ENCODE results near the gene DMAP1.

Gene DMAP1

GRCh38 chr1:44256762-44257554 lies 43.7 kb downstream of the DMAP1 start:
- no peak for DNase-seq

DNA sequence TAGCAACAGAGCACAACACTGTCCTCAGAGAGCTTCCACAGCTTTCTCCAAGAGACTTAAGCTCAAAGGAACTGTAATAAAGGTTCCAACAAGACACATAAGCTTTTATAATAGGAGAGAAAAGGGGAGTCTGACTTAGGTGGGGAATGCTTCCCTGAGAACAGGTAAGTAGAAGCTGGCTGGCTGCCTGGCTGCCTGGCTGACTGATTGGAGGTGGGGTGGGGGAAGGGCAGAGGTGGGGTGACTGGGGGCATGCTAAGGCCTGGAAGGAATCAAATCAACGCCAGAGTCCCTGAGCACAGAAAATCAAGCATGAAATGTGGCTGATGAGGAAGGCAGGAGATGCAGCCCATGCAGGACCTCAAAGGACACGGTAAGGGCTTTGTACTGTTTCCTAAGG lies 45.8 kb downstream of the DMAP1 start:
- no peak for DNase-seq

DNA sequence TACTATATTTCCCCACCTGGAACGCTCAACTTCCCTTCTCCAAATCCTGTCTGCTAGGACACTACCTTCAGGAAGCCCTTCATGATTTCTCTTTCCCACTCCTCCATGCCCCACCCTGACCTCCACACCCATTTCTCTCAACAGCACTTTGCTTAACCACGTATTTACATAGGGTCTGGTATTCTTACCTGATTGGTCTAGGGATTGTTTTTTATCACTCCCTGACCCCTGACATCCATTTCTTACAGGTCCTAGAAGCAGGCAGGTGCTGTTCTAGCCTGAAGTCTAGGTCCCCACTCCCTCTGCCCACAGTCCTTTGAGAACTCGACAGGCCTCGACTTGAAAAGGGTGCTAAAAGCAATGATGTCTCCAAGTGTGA lies 47.5 kb downstream of the DMAP1 start:
- DNase-seq, result no peak

- DNase-seq, result no peak
These were observed 48.0 kb downstream of the DMAP1 start for GRCh38 chr1:44261171-44261817.

DNA sequence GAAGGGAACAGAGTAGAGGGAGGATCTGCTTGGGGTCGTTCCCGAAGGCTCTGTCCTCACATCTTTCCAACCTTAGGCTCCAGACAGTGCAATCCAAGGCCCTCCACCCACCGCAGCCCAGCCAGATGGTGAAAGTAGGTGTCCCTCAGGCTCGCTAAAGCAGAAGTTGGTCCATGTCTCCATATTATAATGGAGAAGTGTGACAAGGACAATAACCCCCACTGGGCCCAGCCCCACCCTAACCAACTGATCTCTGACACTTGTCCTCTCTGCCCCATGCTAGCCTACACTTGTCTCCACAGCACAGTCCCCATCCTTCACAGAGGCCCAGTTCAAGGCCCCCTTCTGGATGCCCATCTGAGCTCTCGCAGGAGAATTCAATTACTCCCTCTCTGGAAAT lies 48.7 kb downstream of the DMAP1 start:
- no peak for DNase-seq

GRCh38 chr1:44262414-44262813 lies 49.1 kb downstream of the DMAP1 start:
- no peak for DNase-seq

DNA sequence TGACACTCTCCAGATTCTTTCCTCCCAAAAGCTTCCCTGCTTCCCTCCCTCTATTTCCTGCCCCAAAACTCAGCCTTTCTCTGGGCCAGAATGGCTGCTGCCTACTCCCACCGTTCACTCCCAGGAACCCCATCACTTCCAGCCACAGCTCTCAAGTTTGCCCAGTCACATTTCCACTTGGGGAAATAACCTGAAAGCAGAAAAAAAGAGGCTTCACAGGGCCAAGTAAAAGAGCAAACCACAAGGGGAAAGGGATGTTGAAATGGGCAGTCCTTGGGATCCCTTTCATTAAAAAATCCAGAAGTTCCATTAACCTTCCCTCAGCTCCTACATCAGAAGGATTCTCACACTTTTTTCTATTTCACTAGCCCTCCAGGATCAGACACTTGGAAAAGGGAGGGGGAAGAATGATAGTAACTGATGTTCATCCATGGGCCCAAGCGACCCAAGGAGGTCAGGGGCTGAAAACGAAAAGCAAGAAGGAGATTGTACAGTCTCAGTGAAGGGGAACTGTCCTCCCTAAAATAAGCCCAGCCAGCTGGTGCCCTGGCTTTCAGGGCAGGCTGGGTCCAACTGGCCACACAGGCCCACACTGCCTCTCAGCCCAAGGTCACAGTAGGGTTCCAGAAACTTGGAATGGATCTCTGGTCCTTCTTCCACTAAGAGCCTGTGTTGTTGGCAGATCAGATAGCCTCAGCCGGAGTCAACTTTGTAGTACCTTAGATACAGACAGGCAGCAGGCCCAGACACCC lies 49.7 kb downstream of the DMAP1 start:
- DNase-seq, result no peak

DNA sequence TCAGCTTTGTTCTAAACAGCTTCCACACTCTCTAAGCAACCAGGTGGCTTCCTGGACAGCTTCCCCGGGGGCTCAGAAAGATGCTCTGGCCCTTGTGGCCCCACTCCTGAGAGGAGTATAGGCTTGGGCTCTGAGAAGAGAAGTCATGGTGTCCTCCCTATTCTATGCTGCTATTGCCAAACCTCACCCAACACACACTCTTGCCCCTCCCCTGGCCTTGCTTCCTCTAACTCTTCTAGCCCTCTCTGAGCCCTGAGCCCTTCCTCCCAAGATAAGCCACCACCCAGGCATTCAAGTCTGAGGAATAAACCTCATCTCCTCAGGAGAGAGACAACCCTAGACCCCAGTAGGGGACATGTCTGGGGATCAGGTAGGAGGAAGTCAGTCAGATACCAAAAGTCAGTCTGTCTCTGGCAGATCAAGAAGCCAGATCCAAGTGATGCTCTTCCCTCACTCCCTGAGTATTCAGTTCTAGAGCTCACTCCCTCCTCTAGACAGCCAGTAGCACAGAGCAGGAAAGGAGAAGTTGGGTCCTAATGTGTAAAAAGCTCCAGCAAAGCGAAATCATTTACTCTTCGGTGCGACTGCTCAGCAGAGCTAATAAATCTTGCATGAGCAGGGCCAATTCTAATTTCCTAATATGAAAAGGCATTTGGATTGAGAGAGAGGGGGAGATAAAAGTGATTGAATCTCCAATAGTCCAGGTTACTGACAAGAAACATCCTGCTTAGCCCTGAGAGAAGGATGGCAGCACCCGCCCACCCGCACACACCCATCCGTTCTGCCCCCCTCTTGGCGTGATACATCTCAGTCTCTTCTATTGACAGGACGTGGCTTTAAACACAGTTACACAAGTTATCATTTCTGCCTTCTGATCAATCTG lies 50.5 kb downstream of the DMAP1 start:
- no peak for DNase-seq

DNA sequence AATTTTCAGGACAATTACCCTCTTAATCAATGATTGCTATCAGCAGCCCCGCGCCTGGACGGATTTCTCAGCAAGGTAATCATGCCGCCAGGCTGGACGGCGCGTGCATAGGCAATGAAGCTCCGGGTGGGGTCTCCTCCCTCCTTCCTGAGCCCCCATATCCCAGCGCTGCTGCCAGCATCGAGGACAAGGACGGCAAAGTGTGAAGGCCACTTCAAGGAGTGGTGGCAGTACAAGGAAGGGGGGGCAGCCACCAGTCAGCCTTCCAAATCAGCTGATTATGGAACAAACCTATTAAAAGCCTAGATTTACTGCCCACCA lies 51.1 kb downstream of the DMAP1 start:
- no peak for DNase-seq

GRCh38 chr1:44265656-44266358 lies 52.5 kb downstream of the DMAP1 start:
- DNase-seq, result no peak

DNA sequence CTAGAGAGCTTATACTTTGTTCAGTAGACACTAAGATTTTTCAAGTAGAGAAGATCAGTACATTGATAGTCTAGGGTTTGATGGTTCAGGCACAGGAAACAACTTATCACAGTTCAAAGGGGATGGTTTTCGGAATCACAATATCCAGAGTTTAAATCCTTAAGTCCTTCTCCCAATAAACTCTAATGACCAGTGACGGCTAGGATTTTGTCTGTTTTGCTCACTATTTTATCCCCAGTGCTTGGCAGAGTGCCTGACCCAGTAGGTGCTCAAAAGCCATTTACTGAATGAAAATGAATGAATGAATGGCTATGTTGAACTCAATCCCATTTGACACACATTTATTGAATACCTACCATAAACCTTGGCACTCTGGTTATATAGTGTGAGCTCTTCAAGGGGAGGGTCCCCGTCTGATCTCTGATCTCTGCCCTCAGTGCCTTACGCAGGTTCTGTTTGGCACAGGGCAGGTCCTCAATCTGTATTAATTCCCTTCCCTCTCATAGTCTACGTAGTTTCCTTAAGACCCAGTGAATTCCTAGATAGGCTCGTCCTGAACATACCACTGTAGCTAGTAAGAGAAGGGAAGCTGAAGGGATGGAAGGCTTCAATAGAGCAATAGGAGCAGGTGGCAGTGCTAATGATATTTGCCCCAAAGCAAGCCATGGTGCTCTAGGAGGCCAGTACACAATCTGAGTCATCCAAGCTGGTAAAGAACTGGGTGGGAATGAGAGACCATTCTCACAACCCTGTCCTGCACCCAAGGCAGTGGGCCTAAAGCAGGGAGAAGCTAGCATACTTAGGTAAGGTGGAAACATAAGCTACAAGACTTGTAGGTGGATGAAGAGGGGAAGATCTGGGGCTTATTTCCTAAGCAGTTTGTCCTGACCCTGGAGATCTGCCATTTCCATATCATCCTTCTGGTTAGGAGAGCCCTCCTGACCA lies 53.4 kb downstream of the DMAP1 start:
- no peak for DNase-seq

DNA sequence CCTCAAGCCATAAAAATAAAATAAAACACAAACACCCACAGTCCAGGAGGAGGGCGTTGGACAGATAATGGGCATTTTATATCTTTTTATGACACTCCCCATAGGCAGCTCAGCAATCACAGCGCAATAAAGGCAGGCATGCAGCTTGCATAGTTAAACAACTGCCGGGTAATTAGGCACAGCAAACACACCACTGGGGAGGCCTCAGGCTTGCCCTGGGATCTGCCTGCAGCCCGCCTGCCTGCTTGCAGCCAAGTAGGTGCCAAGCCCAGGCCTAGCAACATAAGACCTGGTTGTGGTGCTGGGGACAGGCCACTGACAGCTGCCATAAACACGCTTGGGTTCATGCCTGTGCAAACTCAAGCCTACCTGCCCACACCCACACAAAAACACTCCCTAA lies 54.2 kb downstream of the DMAP1 start:
- DNase-seq, result no peak

- no peak for DNase-seq
These were observed 54.8 kb downstream of the DMAP1 start for GRCh38 chr1:44268054-44268453.

All from right forelimb (tissue), 1 donor.